Left lung (tissue), 10 donors: Measurements from ENCODE around the gene ASTN1. TPM values are rescaled to one million over a fixed set of nuclear protein-coding genes. Genes with fewer than 3 reads are reported as not detected.

Experiments
- ATAC-seq: fragments of 200-7000 bp; cut with Tn5 transposase; one replicate; pipeline ENCODE4 v1.9.1; 2020; ENCODE audit warnings: moderate library complexity
- DNase-seq, 4 donors: peaks; one replicate each; pipeline ENCODE4 v3.0.0-alpha.2; 2013 to 2020
- H3K27ac ChIP-seq, 2 donors: fragments of 200-600 bp; sonication (generic) in 1 of 2; one replicate each; pipeline versions ENCODE4 v1.5.0 to v1.8.0; 2020 to 2021
- H3K27me3 ChIP-seq, 2 donors: fragments of 200-600 bp; sonication (generic) in 1 of 2; one replicate each; pipeline versions ENCODE4 v1.5.0 to v1.8.0; 2020 to 2021
- H3K36me3 ChIP-seq, 2 donors: fragments of 200-600 bp; sonication (generic) in 1 of 2; one replicate each; pipeline versions ENCODE4 v1.5.0 to v1.8.0; 2020 to 2021
- H3K4me1 ChIP-seq, 2 donors: fragments of 200-600 bp; one replicate each; pipeline ENCODE4 v1.8.0; 2021
- H3K4me3 ChIP-seq, 2 donors: fragments of 200-600 bp; sonication (generic) in 1 of 2; one replicate each; pipeline versions ENCODE4 v1.5.0 to v1.8.0; 2020 to 2021; ENCODE audit warnings: mild to moderate bottlenecking in 1 of 2
- H3K9me3 ChIP-seq, 2 donors: fragments of 200-600 bp; sonication (generic) in 1 of 2; one replicate each; pipeline versions ENCODE4 v1.5.0 to v1.8.0; 2020 to 2021
- CTCF ChIP-seq, 2 donors: fragments of 200-600 bp; sonication (generic) in 1 of 2; IDR thresholded peaks; one replicate each; pipeline versions ENCODE4 v1.5.0 to v1.8.0; 2021; ENCODE audit warnings: antibody characterized with exemption in 2 of 2
- intact Hi-C, 2 donors: fragments of 100-400 bp; cut with DNase I; formaldehyde crosslinking; loops; one replicate each; pipeline versions ENCODE4 v1.11.2 to v1.14.2; 2022
- polyA plus RNA-seq, 6 donors: library from polyadenylated mRNA; unstranded; fragments of 120-200 nt; gene quantifications; one replicate each; pipeline ENCODE4 v1.2.1, GENCODE V29; 2013; ENCODE audit not compliant: insufficient read length in 6 of 6
- total RNA-seq, 2 donors: library from RNA; stranded (reverse); fragmentation: NEBNext Ultra II Directional; extraction: Animal tissue kit (Norgen Biotek cat#: 25700); gene quantifications; one replicate each; pipeline ENCODE4 v1.2.1, GENCODE V29; 2021
- donor health status: DM: no; HTN: yes; CAD: no.
- donor health status: DM: no; HTN: no; CAD: no.

ASTN1 gene
- total and polyA plus RNA-seq, 8 donors = 0.10 to 3.1 (median 2.2) TPM

GRCh38 chr1:177010211-177010825 is 154.2 kb downstream of the ASTN1 start:
- H3K36me3 ChIP-seq = no peaks in the 10 kb centered on the region
- no peak for TF ChIP-seq CTCF (IDR thresholded peaks at IDR 0.05)
- no peaks in the 10 kb centered on the region for H3K27me3 ChIP-seq
- DNase-seq (no peak), ATAC-seq (no peak)
- no peak overlapping the region for H3K27ac ChIP-seq
- no peaks in the 10 kb centered on the region for H3K9me3 ChIP-seq
- no peak overlapping the region for H3K4me3 ChIP-seq
- no peaks in the 10 kb centered on the region for H3K4me1 ChIP-seq
- intact Hi-C loops = no loop called here

DNA sequence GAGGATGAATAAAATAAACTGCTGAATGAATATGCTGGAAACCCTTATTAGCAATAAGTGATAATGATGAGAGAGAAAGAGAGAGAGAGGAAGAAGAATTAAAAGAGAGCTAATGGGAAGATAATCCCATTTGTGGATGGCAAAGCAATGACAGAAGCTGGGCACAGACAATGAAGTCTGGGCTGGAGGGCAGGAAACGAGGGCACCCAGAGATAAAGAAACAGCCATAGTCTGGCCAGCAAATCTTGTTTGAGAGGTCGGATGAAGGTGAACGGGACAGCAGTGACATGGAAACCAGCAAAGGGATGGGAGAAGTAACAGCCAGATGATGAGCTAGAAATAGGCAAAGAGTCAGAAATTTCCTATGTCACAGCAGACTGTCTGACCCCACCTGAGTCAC is 155.9 kb downstream of the ASTN1 start:
- no peaks in the 10 kb centered on the region for H3K27me3 ChIP-seq
- no peaks in the 10 kb centered on the region for H3K36me3 ChIP-seq
- ATAC-seq (no peak), DNase-seq (no peak)
- no peak overlapping the region for H3K27ac ChIP-seq
- no peak for TF ChIP-seq CTCF (IDR thresholded peaks at IDR 0.05)
- intact Hi-C loops = no loop called here
- no peak overlapping the region for H3K4me3 ChIP-seq
- H3K9me3 ChIP-seq = no peaks in the 10 kb centered on the region
- no peaks in the 10 kb centered on the region for H3K4me1 ChIP-seq

DNA sequence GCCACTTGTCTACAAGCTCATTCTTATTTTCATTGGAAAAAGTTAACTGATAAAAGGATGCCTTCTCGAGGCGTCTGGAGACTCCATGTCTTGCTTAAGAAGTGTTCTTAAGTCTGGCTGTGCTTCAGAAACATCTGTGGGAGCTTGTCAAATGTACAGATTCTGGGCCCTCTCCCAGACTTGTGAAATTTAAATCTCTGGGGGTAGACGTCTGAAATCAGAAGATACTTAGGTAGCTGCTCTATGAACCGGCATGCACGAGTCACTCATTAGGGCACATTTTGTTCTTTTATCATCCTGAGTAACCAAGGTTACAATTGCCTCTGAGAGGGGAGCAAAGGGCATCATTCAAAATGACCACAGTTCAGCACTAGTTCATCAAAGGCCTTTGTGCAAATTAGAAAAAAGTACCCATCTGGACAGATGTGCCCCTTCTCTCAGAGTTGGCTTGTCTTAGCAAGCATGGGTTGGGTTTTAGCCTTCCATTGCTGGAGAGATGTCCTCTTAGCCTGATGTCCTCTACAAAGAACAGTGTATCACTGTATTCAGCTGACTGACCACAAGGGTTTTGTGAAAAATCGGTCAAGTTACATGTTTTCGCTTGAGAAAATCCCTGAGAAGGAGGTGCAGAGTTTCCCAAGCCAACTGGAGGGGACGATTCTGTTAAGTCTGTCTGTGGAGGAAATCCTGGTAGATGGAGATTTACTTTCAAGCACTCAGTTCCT is 156.9 kb downstream of the ASTN1 start:
- H3K27me3 ChIP-seq = no peaks in the 10 kb centered on the region
- no peak overlapping the region for H3K27ac ChIP-seq
- ATAC-seq = no peak
- no peaks in the 10 kb centered on the region for H3K9me3 ChIP-seq
- no peaks in the 10 kb centered on the region for H3K4me1 ChIP-seq
- DNase-seq = no peak
- intact Hi-C loops = no loop called here
- no peaks in the 10 kb centered on the region for H3K36me3 ChIP-seq
- no peak overlapping the region for H3K4me3 ChIP-seq
- TF ChIP-seq CTCF (IDR thresholded peaks at IDR 0.05) = no peak

GRCh38 chr1:177002891-177003290 is 161.6 kb downstream of the ASTN1 start:
- intact Hi-C loops = no loop called here
- ATAC-seq = no peak
- DNase-seq = no peak
- H3K4me1 ChIP-seq = no peaks in the 10 kb centered on the region
- TF ChIP-seq CTCF (IDR thresholded peaks at IDR 0.05) = no peak
- no peak overlapping the region for H3K4me3 ChIP-seq
- H3K27me3 ChIP-seq = no peaks in the 10 kb centered on the region
- H3K36me3 ChIP-seq = no peaks in the 10 kb centered on the region
- no peak overlapping the region for H3K27ac ChIP-seq
- no peaks in the 10 kb centered on the region for H3K9me3 ChIP-seq

- H3K27ac ChIP-seq = no peak overlapping the region
- intact Hi-C loops = no loop called here
- no peak for ATAC-seq
- no peaks in the 10 kb centered on the region for H3K4me1 ChIP-seq
- H3K9me3 ChIP-seq = no peaks in the 10 kb centered on the region
- TF ChIP-seq CTCF (IDR thresholded peaks at IDR 0.05) = no peak
- H3K4me3 ChIP-seq = no peak overlapping the region
- H3K36me3 ChIP-seq = no peaks in the 10 kb centered on the region
- H3K27me3 ChIP-seq = peaks cover 0 to 3% of the 10 kb centered on the region in 2 donors
- no peak for DNase-seq
These were observed 163.0 kb downstream of the ASTN1 start for GRCh38 chr1:177001556-177001955.
